Cardiac muscle cell (in vitro differentiated cells and primary cell): ENCODE results near the gene HNRNPF. TPM values are rescaled to one million over a fixed set of nuclear protein-coding genes. Genes with fewer than 3 reads are reported as not detected.
A peak's percentile ranks its signal among the peaks of the same experiment; 100 is the strongest.

Source experiments
- DNase-seq, 2 donors: peaks; one replicate each; pipeline versions ENCODE4 v3.0.0 to v3.0.0-alpha.2; 2010 to 2017; ENCODE audit warnings: low read depth in 1 of 2, low spot score in 1 of 2
- H3K27ac ChIP-seq: fragments of 200-600 bp; sonication (generic); 2 replicates; pipeline ENCODE4 v1.5.1; 2016
- H3K27me3 ChIP-seq: fragments of 200-600 bp; sonication (generic); 2 replicates; pipeline ENCODE4 v1.6.0; 2016; ENCODE audit warnings: control low read depth
- H3K36me3 ChIP-seq: fragments of 200-600 bp; sonication (generic); 2 replicates; pipeline ENCODE4 v1.5.1; 2016; ENCODE audit warnings: control low read depth
- H3K4me1 ChIP-seq: fragments of 200-600 bp; sonication (generic); 2 replicates; pipeline ENCODE4 v1.8.1; 2017; ENCODE audit warnings: low read depth, mild to moderate bottlenecking, mixed run types
- H3K4me3 ChIP-seq: fragments of 200-600 bp; sonication (generic); 2 replicates; pipeline ENCODE4 v1.5.1; 2016; ENCODE audit warnings: mild to moderate bottlenecking
- H3K9me3 ChIP-seq: fragments of 200-600 bp; sonication (generic); 2 replicates; pipeline ENCODE4 v1.5.1; 2017; ENCODE audit warnings: low read depth, mild to moderate bottlenecking, control low read depth
- polyA plus RNA-seq: library from polyadenylated mRNA; unstranded; fragments of >200 nt; fragmentation: Nextera tagmentation; extraction: Ambion mirVana; gene quantifications from 2 replicates; pipeline ENCODE4 v1.2.1, GENCODE V29; 2016
- total RNA-seq: library from RNA; depleted of rRNA; stranded (reverse); fragments of >200 nt; gene quantifications from 2 replicates; pipeline ENCODE4 v1.2.3, GENCODE V29; 2016
- TF ChIP-seq, protein P1 (sequence below): IDR thresholded peaks from 2 replicates; pipeline ENCODE4 v1.5.1; 2012; ENCODE audit warnings: low read depth, mild to moderate bottlenecking, low read length

The HNRNPF gene
- total and polyA plus RNA-seq, 2 experiments from 2014 or later, result 111 to 180 TPM

DNA sequence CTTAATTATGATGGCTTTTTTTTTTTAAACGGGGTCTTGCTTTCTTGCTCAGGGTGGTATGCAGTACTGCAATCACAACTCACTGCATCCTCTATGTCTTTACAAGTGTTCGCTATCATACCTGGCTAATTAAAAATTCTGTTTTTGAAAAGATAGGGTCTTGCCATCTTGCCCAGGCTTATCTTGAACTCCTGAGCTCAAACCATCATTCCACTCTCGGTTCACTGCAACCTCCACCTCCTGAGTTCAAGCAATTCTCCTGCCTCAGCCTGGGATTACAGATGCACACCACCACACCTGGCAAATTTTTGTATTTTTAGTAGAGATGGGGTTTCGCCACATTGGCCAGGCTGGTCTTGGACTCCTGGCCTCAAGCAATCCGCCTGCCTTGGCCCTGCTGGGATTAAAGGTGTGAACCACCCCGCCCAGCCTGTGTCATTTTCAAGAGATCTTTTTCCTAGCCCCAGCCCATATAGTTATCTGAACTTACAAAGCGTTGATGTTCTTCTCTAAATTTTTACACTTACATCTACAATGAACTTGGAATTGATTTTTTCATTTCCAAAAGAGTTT is 6.0 kb downstream of the HNRNPF start:
- TF ChIP-seq, protein P1, sequence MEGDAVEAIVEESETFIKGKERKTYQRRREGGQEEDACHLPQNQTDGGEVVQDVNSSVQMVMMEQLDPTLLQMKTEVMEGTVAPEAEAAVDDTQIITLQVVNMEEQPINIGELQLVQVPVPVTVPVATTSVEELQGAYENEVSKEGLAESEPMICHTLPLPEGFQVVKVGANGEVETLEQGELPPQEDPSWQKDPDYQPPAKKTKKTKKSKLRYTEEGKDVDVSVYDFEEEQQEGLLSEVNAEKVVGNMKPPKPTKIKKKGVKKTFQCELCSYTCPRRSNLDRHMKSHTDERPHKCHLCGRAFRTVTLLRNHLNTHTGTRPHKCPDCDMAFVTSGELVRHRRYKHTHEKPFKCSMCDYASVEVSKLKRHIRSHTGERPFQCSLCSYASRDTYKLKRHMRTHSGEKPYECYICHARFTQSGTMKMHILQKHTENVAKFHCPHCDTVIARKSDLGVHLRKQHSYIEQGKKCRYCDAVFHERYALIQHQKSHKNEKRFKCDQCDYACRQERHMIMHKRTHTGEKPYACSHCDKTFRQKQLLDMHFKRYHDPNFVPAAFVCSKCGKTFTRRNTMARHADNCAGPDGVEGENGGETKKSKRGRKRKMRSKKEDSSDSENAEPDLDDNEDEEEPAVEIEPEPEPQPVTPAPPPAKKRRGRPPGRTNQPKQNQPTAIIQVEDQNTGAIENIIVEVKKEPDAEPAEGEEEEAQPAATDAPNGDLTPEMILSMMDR, result no peak
- no peak for DNase-seq
- H3K4me3 ChIP-seq, result no peak overlapping the region
- H3K27me3 ChIP-seq, result no peaks in the 10 kb centered on the region
- H3K27ac ChIP-seq, result no peak overlapping the region
- peaks cover 13% of the 10 kb centered on the region for H3K4me1 ChIP-seq
- H3K36me3 ChIP-seq, result no peaks in the 10 kb centered on the region
- H3K9me3 ChIP-seq, result no peaks in the 10 kb centered on the region

DNA sequence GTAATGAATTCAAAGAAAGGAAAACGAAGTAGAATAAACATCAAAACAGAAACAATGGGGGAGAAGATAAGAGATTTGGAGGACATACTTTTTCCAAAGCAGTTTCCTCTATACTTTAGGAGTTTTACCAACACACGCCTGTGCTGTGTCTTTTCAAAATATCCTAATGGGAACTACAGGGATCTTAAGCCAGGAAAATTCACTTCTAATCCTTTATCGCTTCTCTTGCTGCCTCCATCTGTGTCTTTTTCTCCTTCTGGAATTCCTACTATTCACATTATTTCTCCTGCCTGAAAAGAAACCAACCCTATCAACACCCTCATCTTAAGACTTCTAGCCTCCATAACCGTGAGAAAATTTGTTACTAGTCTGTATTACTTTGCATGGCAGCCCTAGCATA is 6.8 kb downstream of the HNRNPF start:
- no peak for DNase-seq

DNA sequence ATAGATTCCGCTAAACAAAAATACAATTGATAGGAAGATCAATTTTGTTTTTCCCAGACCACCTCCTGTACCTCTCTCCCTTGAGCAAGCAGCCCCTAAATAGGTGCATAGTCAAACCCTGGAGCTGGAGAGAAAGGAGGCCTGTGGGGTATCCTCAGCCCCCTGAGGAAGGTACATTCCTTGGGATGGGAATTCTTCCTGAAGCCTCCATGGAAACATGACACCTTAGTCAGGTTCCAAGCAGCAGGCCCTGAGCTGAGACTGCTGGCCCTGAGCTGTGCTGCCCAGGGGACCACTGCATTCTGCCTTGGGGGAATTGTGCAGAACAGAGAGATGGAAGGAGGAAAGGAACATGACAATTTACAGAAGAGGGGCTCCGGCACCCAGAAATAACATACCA is 7.4 kb downstream of the HNRNPF start:
- Histone ChIP-seq H3K4me3 (no peak overlapping the region), H3K9me3 (no peaks in the 10 kb centered on the region), H3K27me3 (no peaks in the 10 kb centered on the region), H3K27ac (no peak overlapping the region), H3K36me3 (no peaks in the 10 kb centered on the region), H3K4me1 (peaks cover 17% of the 10 kb centered on the region)
- DNase-seq, result no peak
- TF ChIP-seq, protein P1, result no peak

More for the DNA sequence above, 6.8 kb downstream of the HNRNPF start:
- H3K27me3 ChIP-seq, result no peaks in the 10 kb centered on the region
- TF ChIP-seq, protein P1, result no peak
- H3K4me1 ChIP-seq, result peaks cover 17% of the 10 kb centered on the region
- H3K4me3 ChIP-seq, result no peak overlapping the region
- no peak overlapping the region for H3K27ac ChIP-seq
- H3K36me3 ChIP-seq, result no peaks in the 10 kb centered on the region
- no peaks in the 10 kb centered on the region for H3K9me3 ChIP-seq

DNA sequence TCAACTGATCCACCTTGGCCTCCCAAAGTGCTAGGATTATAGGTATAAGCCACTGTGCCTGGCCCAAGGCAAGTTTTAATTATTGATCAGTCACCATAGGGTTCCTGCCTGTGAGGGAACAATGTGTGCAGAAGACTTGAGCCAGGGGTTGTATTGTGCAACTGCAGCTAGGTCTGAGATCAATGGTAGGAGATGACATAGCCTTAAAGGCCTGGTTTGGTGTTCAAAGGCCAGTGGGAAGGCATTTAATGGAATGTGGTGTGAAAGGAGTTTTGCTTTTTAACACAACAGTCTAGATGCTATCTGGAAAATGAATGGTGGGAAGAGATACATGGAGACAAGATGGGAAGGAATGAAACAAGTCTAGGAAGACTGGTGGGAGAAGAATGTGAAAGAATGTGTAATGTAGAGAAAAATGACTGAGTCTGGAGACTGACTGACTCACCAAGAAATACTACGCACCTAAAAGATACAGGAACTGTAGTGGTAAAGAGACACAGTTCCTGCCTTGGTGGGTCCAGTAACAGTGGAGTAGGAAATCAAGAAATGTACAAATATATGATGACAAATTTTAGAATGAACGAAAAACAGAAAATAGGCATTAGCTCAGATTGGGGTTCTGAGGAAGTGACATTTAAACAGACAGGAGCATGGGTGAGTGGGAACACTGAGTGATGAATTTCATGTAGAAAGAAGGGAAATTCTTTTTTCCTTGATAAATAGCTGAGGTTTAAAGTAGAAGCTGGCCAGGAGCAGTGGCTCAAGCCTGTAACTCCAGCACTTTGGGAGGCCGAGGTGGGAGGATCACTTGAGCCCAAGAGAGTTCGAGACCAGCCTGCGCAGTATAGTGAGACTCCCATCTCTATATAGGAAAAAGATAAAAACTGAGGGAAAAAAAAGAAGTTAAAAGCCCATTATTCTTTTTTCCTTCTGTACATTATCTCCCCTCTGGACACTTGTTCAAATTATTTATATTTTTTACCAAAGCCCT is 9.4 kb downstream of the HNRNPF start:
- no peak overlapping the region for H3K4me3 ChIP-seq
- no peak overlapping the region for H3K27ac ChIP-seq
- H3K36me3 ChIP-seq, result peaks cover under 1% of the 10 kb centered on the region
- DNase-seq, result peak in 1 of 2 donors; percentile 43
- TF ChIP-seq, protein P1, result no peak
- peaks cover 22% of the 10 kb centered on the region for H3K4me1 ChIP-seq
- H3K27me3 ChIP-seq, result no peaks in the 10 kb centered on the region
- no peaks in the 10 kb centered on the region for H3K9me3 ChIP-seq

DNA sequence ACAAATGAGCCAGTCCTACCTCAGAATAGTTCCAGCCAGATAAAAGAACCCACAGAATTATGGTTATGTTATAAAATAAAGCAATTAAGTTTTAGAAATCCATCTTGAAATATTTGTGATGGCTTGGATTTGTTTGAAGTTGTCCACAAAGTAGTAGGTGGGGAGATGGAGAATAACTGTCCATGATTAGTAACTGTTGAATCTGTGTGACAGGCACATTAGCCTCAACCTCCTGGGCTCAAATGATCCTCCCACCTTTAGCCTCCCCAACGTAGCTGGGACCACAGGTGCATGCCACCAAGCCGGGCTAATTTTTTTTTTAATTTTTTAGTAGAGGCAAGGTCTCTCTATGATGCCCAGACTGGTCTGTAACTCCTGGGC is 10.1 kb downstream of the HNRNPF start:
- Histone ChIP-seq H3K4me1 (peaks cover 22% of the 10 kb centered on the region), H3K27ac (no peak overlapping the region), H3K36me3 (peaks cover 7% of the 10 kb centered on the region)

More for the DNA sequence above, 10.1 kb downstream of the HNRNPF start:
- H3K27me3 ChIP-seq, result no peaks in the 10 kb centered on the region
- DNase-seq, result no peak
- no peaks in the 10 kb centered on the region for H3K9me3 ChIP-seq
- no peak overlapping the region for H3K4me3 ChIP-seq
- TF ChIP-seq, protein P1, result no peak
